Esophagus muscularis mucosa (tissue), 4 donors: ENCODE measurements around the gene FXYD3. TPM values are rescaled to one million over a fixed set of nuclear protein-coding genes. Genes with fewer than 3 reads are reported as not detected.
"Not testable (repeated sequence)": the region's sequence is repeated elsewhere in the genome, so short reads cannot be mapped to it uniquely, and the experiment has no call there.

Source experiments
- DNase-seq: peaks from one replicate; pipeline ENCODE4 v3.0.0-alpha.2; 2017; ENCODE audit errors: extremely low spot score
- H3K27ac ChIP-seq, 4 donors: fragments of 200-600 bp; sonication (generic); replicated peaks in 1 of 4; 1 replicate in 3 of 4; 2 replicates in 1 of 4; pipeline ENCODE4 v1.5.1; 2016 to 2019; ENCODE audit warnings: mild to moderate bottlenecking in 1 of 4
- H3K27me3 ChIP-seq, 4 donors: fragments of 200-600 bp; sonication (generic); one replicate each; pipeline versions ENCODE4 v1.5.1 to v1.6.0; 2016 to 2019
- H3K36me3 ChIP-seq, 4 donors: fragments of 200-600 bp; sonication (generic); one replicate each; pipeline ENCODE4 v1.5.1; 2016 to 2019
- H3K4me1 ChIP-seq, 4 donors: fragments of 200-600 bp; sonication (generic); one replicate each; pipeline ENCODE4 v1.5.1; 2016 to 2019
- H3K4me3 ChIP-seq, 4 donors: fragments of 200-600 bp; sonication (generic); 1 replicate in 2 of 4; 2 replicates in 2 of 4; pipeline ENCODE4 v1.5.1; 2016 to 2019; ENCODE audit warnings: mild to moderate bottlenecking in 4 of 4, moderate library complexity in 1 of 4
- H3K9me3 ChIP-seq, 4 donors: fragments of 200-600 bp; sonication (generic); 1 replicate in 3 of 4; 2 replicates in 1 of 4; pipeline ENCODE4 v1.5.1; 2016 to 2019
- CTCF ChIP-seq, 3 experiments: fragments of 200-600 bp in 2 of 3; fragments of 450-650 bp in 1 of 3; sonication (generic) in 2 of 3; IDR thresholded peaks; one replicate each; pipeline ENCODE4 v1.5.1; 2017 to 2019; ENCODE audit warnings: antibody characterized with exemption in 3 of 3, mild to moderate bottlenecking in 2 of 3, moderate library complexity in 1 of 3
- EP300 ChIP-seq: sonication (generic); formaldehyde crosslinking; IDR thresholded peaks from one replicate; pipeline ENCODE4 v1.6.1; 2017; ENCODE audit warnings: antibody characterized with exemption
- POLR2A ChIP-seq: fragments of 450-650 bp; IDR thresholded peaks from one replicate; pipeline ENCODE4 v1.6.1; 2017; ENCODE audit warnings: antibody characterized with exemption, moderate library complexity, mild to moderate bottlenecking, low read depth
- POLR2AphosphoS5 ChIP-seq, 2 donors: sonication (generic); formaldehyde crosslinking; IDR thresholded peaks; one replicate each; pipeline ENCODE4 v1.6.1; 2017; ENCODE audit warnings: antibody characterized with exemption in 2 of 2
- WGBS: methylation state at CpG from one replicate; pipeline ENCODE4 v1.1.5; 2018; 5-methylcytosine and 5-hydroxymethylcytosine counted together
- intact Hi-C: fragments of 100-400 bp; cut with DNase I; formaldehyde crosslinking; loops from one replicate; pipeline ENCODE4 v1.15.1; 2023
- total RNA-seq, 4 donors: library from RNA; depleted of rRNA; stranded (reverse); fragments of >200 nt; gene quantifications; one replicate each; pipeline versions ENCODE4 v1.1.0 to v1.2.1, GENCODE V29; 2016

Gene FXYD3
- total RNA-seq, 4 donors from 2014 or later, result 0.83 to 3.8 (median 3.1) TPM

DNA sequence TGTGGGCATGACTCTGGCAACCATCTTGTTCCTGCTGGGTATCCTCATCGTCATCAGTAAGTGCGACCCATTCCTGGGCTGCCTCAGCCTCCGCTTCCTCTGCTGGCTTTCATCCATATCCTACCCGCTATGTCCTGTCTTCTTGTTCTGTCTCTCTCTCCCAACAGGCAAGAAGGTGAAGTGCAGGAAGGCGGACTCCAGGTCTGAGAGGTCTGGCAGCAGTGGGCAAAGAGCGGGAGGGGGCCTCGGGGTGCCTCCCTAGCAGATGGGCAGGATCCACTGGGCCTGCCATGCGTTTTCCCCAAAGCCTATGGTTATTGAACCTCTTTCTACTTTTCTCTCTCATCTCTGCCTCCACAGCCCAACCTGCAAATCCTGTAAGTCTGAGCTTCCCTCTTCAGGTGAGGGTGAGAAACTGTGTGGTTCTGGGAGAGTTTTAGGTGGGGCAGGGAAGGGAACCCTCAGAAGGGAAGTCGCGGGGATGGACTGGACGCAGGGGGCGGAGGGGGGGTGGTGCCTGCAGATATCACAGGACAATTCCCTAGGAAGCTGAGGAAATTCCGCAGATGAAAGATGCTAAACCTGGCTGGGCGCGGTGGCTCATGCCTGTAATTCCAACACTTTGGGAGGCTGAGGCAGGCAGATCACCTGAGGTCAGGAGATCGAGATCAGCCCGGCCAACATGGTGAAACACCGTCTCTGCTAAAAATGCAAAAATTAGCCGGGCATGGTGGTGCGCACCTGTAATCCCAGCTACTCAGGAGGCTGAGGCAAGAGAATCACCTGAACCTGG, 35.8 kb downstream of the FXYD3 start:
- peaks cover 19 to 35% (median 30%) of the 10 kb centered on the region in 4 donors for H3K4me1 ChIP-seq
- no peaks in the 10 kb centered on the region for H3K36me3 ChIP-seq
- 93% methylated on average over 20 of the region's 20 CpGs for WGBS
- TF ChIP-seq CTCF (IDR thresholded peaks at IDR 0.05) (no peak), POLR2AphosphoS5 (IDR thresholded peaks at IDR 0.05) (no peak), POLR2A (no peak), EP300 (no peak)
- no peaks in the 10 kb centered on the region for H3K9me3 ChIP-seq
- intact Hi-C loops, result no loop called here
- no peak overlapping the region for H3K4me3 ChIP-seq
- H3K27me3 ChIP-seq, result peaks cover 0 to 53% (median 19%) of the 10 kb centered on the region in 4 donors
- no peak overlapping the region for H3K27ac ChIP-seq
- no peak for DNase-seq

- H3K9me3 ChIP-seq, H3K4me3 ChIP-seq, H3K27ac ChIP-seq, intact Hi-C loops, DNase-seq: not testable (repeated sequence)
- Histone ChIP-seq H3K27me3 (peaks cover 0 to 64% (median 19%) of the 10 kb centered on the region in 4 donors), H3K4me1 (peaks cover 19 to 35% (median 30%) of the 10 kb centered on the region in 4 donors), H3K36me3 (peaks cover 0 to 15% (median 7%) of the 10 kb centered on the region in 4 donors)
- 73% methylated on average over 10 of the region's 10 CpGs for WGBS
Measured at GRCh38 chr19:35153129-35153522, 37.5 kb downstream of the FXYD3 start.

- Histone ChIP-seq H3K36me3 (peaks cover 0 to 23% (median 11%) of the 10 kb centered on the region in 4 donors), H3K4me1 (peaks cover 19 to 35% (median 30%) of the 10 kb centered on the region in 4 donors), H3K9me3 (no peaks in the 10 kb centered on the region), H3K4me3 (peak overlapping the region; percentile 57 to 70 (median 63)), H3K27me3 (peaks cover 0 to 70% (median 19%) of the 10 kb centered on the region in 4 donors), H3K27ac (peak overlapping the region; percentile 67 to 78 (median 74))
- WGBS, result under 1% methylated on average over 18 of the region's 36 CpGs
- no peak for TF ChIP-seq EP300
- TF ChIP-seq CTCF (IDR thresholded peaks at IDR 0.05), result peak in 2 of 3 experiments; percentile 23 to 57
- TF ChIP-seq POLR2AphosphoS5 (IDR thresholded peaks at IDR 0.05), result no peak
- no peak for TF ChIP-seq POLR2A
- intact Hi-C loops, result no loop called here
- DNase-seq, result no peak
Measured at GRCh38 chr19:35153701-35154524, 38.3 kb downstream of the FXYD3 start.

- H3K27ac ChIP-seq, result peak within 1 kb of the TSS; percentile 67 to 78 (median 74)
- peak in 1 of 3 experiments; percentile 5 for TF ChIP-seq CTCF (IDR thresholded peaks at IDR 0.05)
- peak; percentile 2 for TF ChIP-seq POLR2A
- TF ChIP-seq EP300, result no peak
- peak in 1 of 2 donors; percentile 64 for TF ChIP-seq POLR2AphosphoS5 (IDR thresholded peaks at IDR 0.05)
- peak within 1 kb of the TSS; percentile 57 to 70 (median 63) for H3K4me3 ChIP-seq
- no peaks in the 10 kb centered on the region for H3K9me3 ChIP-seq
- 3% methylated on average over 31 of the region's 49 CpGs for WGBS
- H3K27me3 ChIP-seq, result peaks cover 0 to 71% (median 19%) of the 10 kb centered on the region in 4 donors
- no peak for DNase-seq
- H3K36me3 ChIP-seq, result peaks cover under 1 to 31% (median 19%) of the 10 kb centered on the region in 4 donors
- H3K4me1 ChIP-seq, result peaks cover 19 to 35% (median 30%) of the 10 kb centered on the region in 4 donors
- intact Hi-C loops, result no loop called here
Measured at GRCh38 chr19:35154525-35155406, 39.1 kb downstream of the FXYD3 start, which contains the start of gene FXYD5. Gene FXYD5, plus strand, starts transcription at chr19:35154735. Its CDS starts 816 bp downstream, at chr19:35155551.
